Gastrocnemius medialis (tissue), 4 donors: ENCODE measurements around the gene PDYN. TPM values are rescaled to one million over a fixed set of nuclear protein-coding genes. Genes with fewer than 3 reads are reported as not detected.

ENCODE experiments used
- ATAC-seq, 2 donors: fragments of 150-250 bp; one replicate each; pipeline ENCODE4 v1.9.1; 2016
- DNase-seq, 2 donors: peaks; one replicate each; pipeline ENCODE4 v3.0.0-alpha.2; 2019
- H3K27ac ChIP-seq, 4 donors: fragments of 200-600 bp; sonication (generic); 1 replicate in 1 of 4; 2 replicates in 3 of 4; pipeline ENCODE4 v1.5.1; 2016 to 2018; ENCODE audit warnings: mild to moderate bottlenecking in 2 of 4, moderate library complexity in 1 of 4
- H3K27me3 ChIP-seq, 3 donors: fragments of 200-600 bp; sonication (generic) in 2 of 3; 1 replicate in 1 of 3; 2 replicates in 2 of 3; pipeline versions ENCODE4 v1.5.1 to v1.6.0; 2016 to 2019; ENCODE audit warnings: mild to moderate bottlenecking in 1 of 3, moderate library complexity in 1 of 3
- H3K36me3 ChIP-seq, 2 donors: fragments of 200-600 bp; sonication (generic) in 1 of 2; one replicate each; pipeline ENCODE4 v1.5.1; 2017 to 2018
- H3K4me1 ChIP-seq, 2 donors: fragments of 200-600 bp; sonication (generic) in 1 of 2; one replicate each; pipeline ENCODE4 v1.5.1; 2016 to 2017; ENCODE audit warnings: mild to moderate bottlenecking in 2 of 2
- H3K4me3 ChIP-seq, 4 donors: fragments of 200-600 bp; sonication (generic) in 3 of 4; 1 replicate in 1 of 4; 2 replicates in 3 of 4; pipeline ENCODE4 v1.5.1; 2016 to 2019; ENCODE audit warnings: mild to moderate bottlenecking in 2 of 4
- H3K9me3 ChIP-seq, 3 donors: fragments of 200-600 bp; sonication (generic) in 2 of 3; 1 replicate in 1 of 3; 2 replicates in 2 of 3; pipeline ENCODE4 v1.5.1; 2016 to 2019
- CTCF ChIP-seq, 5 experiments: fragments of 450-650 bp in 3 of 5; fragments of 200-600 bp in 2 of 5; sonication (generic) in 2 of 5; IDR thresholded peaks in 4 of 5; conservative IDR thresholded peaks in 1 of 5; 1 replicate in 4 of 5; 2 replicates in 1 of 5; pipeline ENCODE4 v1.5.1; 2016 to 2019; ENCODE audit warnings: antibody characterized with exemption in 5 of 5, mild to moderate bottlenecking in 3 of 5, moderate library complexity in 3 of 5
- POLR2A ChIP-seq, 2 donors: fragments of 450-650 bp; IDR thresholded peaks; one replicate each; pipeline ENCODE4 v1.6.1; 2017; ENCODE audit warnings: antibody characterized with exemption in 2 of 2, mild to moderate bottlenecking in 2 of 2, moderate library complexity in 2 of 2
- in situ Hi-C, 4 donors: fragments of 200-750 bp; cut with MboI; loops; one replicate each; pipeline versions ENCODE4 v1.15.0 to v1.8.0; 2017; ENCODE audit warnings: low sequenced_read_pairs in 4 of 4
- intact Hi-C: fragments of 100-400 bp; cut with DNase I; formaldehyde crosslinking; loops from one replicate; pipeline ENCODE4 v1.15.1; 2023; ENCODE audit warnings: low total_unique reads
- total RNA-seq, 4 donors: library from RNA; depleted of rRNA; stranded (reverse); fragments of >200 nt; gene quantifications; one replicate each; pipeline versions ENCODE4 v1.1.0 to v1.2.3, GENCODE V29; 2016

PDYN gene
- total RNA-seq, 4 donors from 2014 or later: not detected

GRCh38 chr20:2004171-2004570 lies 10.3 kb upstream of the PDYN start:
- H3K27me3 ChIP-seq: peaks cover 0 to 2% (median 0%) of the 10 kb centered on the region in 3 donors
- in situ Hi-C loops: no loop called here

GRCh38 chr20:2002365-2002764 lies 8.5 kb upstream of the PDYN start:
- TF ChIP-seq POLR2A (IDR thresholded peaks at IDR 0.05) (no peak), CTCF (IDR thresholded peaks at IDR 0.05 in 4 of 5, conservative IDR thresholded peaks at IDR 0.05 in 1 of 5) (no peak)
- in situ Hi-C loops: no loop called here
- peaks cover 2 to 8% (median 7%) of the 10 kb centered on the region in 3 donors for H3K27me3 ChIP-seq

More at GRCh38 chr20:2004171-2004570, 10.3 kb upstream of the PDYN start:
- Histone ChIP-seq H3K4me1 (no peaks in the 10 kb centered on the region), H3K9me3 (no peaks in the 10 kb centered on the region), H3K27ac (no peak overlapping the region), H3K4me3 (no peak overlapping the region), H3K36me3 (no peaks in the 10 kb centered on the region)
- no peak for ATAC-seq
- TF ChIP-seq CTCF (IDR thresholded peaks at IDR 0.05 in 4 of 5, conservative IDR thresholded peaks at IDR 0.05 in 1 of 5) (no peak), POLR2A (IDR thresholded peaks at IDR 0.05) (no peak)
- DNase-seq: no peak
- intact Hi-C loops: no loop called here

GRCh38 chr20:2001119-2001518 lies 7.3 kb upstream of the PDYN start:
- in situ Hi-C loops (no loop called here), intact Hi-C loops (no loop called here)
- Histone ChIP-seq H3K9me3 (no peaks in the 10 kb centered on the region), H3K27ac (no peak overlapping the region), H3K4me3 (no peak overlapping the region), H3K27me3 (peaks cover 6 to 8% (median 7%) of the 10 kb centered on the region in 3 donors), H3K36me3 (no peaks in the 10 kb centered on the region), H3K4me1 (no peaks in the 10 kb centered on the region)
- ATAC-seq: no peak
- TF ChIP-seq POLR2A (IDR thresholded peaks at IDR 0.05): no peak
- TF ChIP-seq CTCF (IDR thresholded peaks at IDR 0.05 in 4 of 5, conservative IDR thresholded peaks at IDR 0.05 in 1 of 5): no peak
- DNase-seq: no peak

More at GRCh38 chr20:2002365-2002764, 8.5 kb upstream of the PDYN start:
- no peak for ATAC-seq
- intact Hi-C loops: no loop called here
- Histone ChIP-seq H3K4me3 (no peak overlapping the region), H3K4me1 (no peaks in the 10 kb centered on the region), H3K27ac (no peak overlapping the region), H3K9me3 (no peaks in the 10 kb centered on the region), H3K36me3 (no peaks in the 10 kb centered on the region)
- DNase-seq: no peak

- Histone ChIP-seq H3K4me1 (no peaks in the 10 kb centered on the region), H3K4me3 (no peak overlapping the region), H3K27ac (no peak overlapping the region), H3K9me3 (no peaks in the 10 kb centered on the region), H3K36me3 (no peaks in the 10 kb centered on the region), H3K27me3 (peaks cover 7 to 8% (median 7%) of the 10 kb centered on the region in 3 donors)
- ATAC-seq: no peak
- DNase-seq: no peak
- TF ChIP-seq POLR2A (IDR thresholded peaks at IDR 0.05) (no peak), CTCF (IDR thresholded peaks at IDR 0.05 in 4 of 5, conservative IDR thresholded peaks at IDR 0.05 in 1 of 5) (no peak)
- in situ Hi-C loops (no loop called here), intact Hi-C loops (no loop called here)
Measured at GRCh38 chr20:2000285-2000684, 6.4 kb upstream of the PDYN start.

GRCh38 chr20:1998715-1999114 lies 4.9 kb upstream of the PDYN start:
- H3K27me3 ChIP-seq: peaks cover 8 to 12% (median 9%) of the 10 kb centered on the region in 3 donors
- no peaks in the 10 kb centered on the region for H3K9me3 ChIP-seq
- intact Hi-C loops (no loop called here), in situ Hi-C loops (no loop called here)
- no peak for ATAC-seq
- no peak overlapping the region for H3K4me3 ChIP-seq
- no peak overlapping the region for H3K27ac ChIP-seq
- H3K4me1 ChIP-seq: no peaks in the 10 kb centered on the region
- DNase-seq: no peak
- no peaks in the 10 kb centered on the region for H3K36me3 ChIP-seq
- TF ChIP-seq CTCF (IDR thresholded peaks at IDR 0.05 in 4 of 5, conservative IDR thresholded peaks at IDR 0.05 in 1 of 5) (no peak), POLR2A (IDR thresholded peaks at IDR 0.05) (no peak)
